Measurements from ENCODE around the gene HS3ST3B1.

DNA sequence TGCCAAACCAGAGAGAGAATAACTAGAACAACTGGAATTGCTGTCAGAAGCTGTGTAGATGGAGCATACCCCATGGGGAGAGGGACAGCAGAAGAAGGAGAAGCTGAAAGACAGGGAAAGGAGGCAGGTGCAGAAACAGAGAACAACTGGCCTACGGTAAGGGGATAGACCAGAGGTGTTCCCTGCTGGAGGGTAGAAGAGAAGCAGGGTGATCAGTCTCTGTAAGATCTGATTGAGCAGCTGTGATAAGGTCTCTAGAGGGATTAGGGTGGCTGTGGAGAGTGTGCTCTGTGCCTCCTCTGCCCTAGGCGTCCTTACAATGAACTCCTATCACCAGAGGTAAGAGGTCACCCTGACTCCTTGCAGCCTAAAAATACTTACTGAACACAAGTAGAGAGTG, 30.4 kb upstream of the HS3ST3B1 start:
- TF ChIP-seq, protein P1, sequence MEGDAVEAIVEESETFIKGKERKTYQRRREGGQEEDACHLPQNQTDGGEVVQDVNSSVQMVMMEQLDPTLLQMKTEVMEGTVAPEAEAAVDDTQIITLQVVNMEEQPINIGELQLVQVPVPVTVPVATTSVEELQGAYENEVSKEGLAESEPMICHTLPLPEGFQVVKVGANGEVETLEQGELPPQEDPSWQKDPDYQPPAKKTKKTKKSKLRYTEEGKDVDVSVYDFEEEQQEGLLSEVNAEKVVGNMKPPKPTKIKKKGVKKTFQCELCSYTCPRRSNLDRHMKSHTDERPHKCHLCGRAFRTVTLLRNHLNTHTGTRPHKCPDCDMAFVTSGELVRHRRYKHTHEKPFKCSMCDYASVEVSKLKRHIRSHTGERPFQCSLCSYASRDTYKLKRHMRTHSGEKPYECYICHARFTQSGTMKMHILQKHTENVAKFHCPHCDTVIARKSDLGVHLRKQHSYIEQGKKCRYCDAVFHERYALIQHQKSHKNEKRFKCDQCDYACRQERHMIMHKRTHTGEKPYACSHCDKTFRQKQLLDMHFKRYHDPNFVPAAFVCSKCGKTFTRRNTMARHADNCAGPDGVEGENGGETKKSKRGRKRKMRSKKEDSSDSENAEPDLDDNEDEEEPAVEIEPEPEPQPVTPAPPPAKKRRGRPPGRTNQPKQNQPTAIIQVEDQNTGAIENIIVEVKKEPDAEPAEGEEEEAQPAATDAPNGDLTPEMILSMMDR (IDR thresholded peaks at IDR 0.05 in 4 of 5, conservative IDR thresholded peaks at IDR 0.05 in 1 of 5): no peak
- no peak for TF ChIP-seq POLR2A (IDR thresholded peaks at IDR 0.05)
